ENCODE measurements around the gene PHF23.

The PHF23 gene

DNA sequence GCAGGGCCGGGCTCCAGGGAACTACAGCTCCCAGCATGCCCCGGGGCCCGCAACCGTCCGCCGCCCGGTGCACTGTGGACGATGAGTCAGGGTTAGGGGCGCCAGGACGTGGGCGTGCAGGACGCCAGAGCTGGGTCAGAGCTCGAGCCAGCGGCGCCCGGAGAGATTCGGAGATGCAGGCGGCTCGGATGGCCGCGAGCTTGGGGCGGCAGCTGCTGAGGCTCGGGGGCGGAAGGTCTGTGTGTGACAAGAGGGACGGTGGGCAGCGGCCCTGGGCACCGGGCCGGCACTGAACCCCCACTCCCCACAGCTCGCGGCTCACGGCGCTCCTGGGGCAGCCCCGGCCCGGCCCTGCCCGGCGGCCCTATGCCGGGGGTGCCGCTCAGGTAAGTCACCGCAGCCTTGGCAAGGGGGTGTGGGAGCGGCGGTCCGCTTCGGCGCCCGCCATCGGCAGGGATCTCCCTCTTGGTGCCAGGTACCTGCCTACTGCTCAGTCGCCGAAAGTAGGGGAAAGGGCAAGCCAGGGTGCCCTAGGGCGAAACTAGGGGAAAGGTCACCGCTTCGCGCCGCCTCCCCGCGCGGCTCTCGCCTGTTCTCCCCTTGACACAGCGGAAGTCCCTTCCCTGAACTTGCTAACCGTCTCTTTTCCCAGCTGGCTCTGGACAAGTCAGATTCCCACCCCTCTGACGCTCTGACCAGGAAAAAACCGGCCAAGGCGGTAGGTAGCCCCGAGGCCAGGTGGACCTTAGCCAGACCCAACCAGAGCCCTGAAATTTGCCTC lies 19.3 kb downstream of the PHF23 start, which contains the start of the genes ACADVL and DLG4:
Gene ACADVL (plus strand): TSS at position 127 of the 781 bp plus-strand sequence. CDS start 47 bp downstream, at position 174.
Gene DLG4 (minus strand): TSS at position 25 of the 781 bp plus-strand sequence.
- DNase-seq (ENCODE audit: low read depth) = peak; percentile 67

DNA sequence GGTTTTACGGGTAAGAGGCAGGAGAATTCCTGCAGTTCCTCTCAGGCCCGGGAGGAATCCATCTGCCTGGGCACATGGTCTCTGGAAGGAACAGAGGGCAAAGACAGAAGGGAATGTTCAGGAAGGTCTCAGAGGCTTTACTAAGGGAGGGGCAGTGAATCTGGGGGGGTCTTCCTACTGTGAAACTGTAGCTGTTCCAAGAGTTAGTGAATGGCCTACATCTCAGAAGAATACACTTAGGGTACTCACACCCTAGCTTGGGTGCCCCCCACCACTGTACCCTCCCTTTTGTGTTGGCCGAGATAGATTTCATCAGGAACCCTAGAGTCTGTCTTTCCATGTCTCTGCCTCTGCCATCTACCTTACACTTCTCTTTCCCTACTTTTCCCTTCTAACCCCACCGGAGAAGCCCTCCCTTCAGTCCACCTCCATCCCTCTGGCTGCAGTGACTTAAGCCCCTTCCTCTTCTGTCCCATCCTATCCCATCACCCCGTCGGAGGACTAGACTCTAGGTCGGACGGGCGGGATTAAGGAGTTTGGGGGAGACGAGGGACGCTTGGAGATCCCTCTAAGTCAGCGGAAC lies 19.9 kb downstream of the PHF23 start:
- DNase-seq (ENCODE audit: low read depth) = no peak

DNA sequence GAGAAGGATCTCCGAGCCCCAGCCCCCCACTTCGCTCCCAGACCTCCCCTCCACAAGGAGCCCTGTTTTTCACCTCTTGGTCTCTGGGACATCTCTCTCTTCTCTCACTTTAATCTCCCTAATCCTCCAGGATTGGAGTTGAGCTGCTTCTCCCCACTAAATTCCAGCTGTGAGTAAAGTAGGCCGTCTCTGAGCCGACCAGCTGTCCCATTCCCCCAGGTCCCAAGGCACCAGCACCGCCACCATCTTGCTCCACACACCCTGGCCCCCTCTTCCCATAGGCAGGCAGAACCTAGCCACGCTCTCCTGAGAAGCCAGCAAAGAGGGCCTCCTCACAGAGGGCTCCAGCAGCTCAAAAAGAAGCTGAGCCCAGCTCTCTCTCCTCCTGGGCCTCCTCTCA lies 20.5 kb downstream of the PHF23 start:
- no peak for DNase-seq (ENCODE audit: low read depth)

DNA sequence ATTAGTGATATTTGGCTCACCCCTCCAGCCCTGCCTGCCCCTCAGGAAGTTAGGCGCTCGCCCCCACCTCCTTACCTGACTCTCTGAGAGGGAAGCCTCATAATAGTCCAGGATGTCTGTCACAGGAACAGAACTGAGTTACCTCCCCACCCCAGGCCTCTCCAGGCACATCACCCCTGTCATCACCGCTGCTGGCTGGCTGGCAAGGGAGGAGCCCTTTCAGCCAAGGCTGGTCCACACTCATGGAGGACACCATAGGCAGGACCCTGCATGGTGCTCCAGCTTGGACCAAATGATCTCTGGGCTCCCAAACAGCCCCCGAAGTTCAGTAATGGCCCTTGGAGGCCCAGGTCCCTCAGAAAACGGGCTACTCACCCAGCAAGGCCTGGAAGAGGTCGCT lies 21.1 kb downstream of the PHF23 start:
- DNase-seq (ENCODE audit: low read depth) = no peak

DNA sequence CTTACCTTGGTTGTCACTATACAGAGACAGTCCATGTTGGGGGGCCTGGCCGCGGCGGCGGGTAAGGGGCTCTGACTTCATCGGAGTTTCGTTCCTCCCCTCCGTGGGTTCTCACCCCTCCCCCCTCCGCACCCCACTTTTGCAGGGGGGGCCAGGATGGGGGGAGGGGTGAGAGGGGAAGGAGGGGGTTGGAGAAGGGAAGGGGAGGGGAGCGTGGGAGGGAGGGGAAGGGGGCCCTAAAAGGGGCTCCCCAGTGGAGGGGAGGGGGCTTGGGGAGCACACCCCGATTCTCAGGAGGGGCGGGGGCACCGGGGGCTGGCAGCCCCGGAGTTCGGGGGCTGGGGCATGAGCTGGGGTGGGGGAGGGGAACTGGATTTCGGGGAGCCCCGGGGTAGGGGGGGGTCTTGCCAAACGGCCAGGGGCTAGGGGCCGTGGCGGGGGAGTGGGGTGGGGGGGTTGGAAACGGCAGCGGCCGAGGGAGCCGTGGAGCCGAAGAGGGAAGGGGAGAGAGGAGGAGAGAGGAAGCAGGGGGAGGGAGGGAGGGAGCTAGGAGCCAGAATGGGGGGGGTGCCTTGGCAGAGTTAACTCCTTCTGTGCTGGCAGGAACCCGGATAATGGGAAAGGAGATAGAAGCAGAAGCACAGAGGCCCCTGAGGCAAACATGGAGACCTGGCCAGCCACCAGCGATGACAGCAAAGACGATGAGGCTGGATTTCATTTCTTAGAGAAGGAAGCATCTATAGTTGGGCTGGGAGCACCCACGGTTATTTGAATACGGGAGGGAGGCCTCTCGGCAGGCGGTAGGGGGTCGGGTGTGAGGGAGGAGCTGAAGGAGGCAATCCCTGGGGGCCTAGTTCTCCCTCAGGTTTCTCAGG lies 21.9 kb downstream of the PHF23 start:
- no peak for DNase-seq (ENCODE audit: low read depth)

DNA sequence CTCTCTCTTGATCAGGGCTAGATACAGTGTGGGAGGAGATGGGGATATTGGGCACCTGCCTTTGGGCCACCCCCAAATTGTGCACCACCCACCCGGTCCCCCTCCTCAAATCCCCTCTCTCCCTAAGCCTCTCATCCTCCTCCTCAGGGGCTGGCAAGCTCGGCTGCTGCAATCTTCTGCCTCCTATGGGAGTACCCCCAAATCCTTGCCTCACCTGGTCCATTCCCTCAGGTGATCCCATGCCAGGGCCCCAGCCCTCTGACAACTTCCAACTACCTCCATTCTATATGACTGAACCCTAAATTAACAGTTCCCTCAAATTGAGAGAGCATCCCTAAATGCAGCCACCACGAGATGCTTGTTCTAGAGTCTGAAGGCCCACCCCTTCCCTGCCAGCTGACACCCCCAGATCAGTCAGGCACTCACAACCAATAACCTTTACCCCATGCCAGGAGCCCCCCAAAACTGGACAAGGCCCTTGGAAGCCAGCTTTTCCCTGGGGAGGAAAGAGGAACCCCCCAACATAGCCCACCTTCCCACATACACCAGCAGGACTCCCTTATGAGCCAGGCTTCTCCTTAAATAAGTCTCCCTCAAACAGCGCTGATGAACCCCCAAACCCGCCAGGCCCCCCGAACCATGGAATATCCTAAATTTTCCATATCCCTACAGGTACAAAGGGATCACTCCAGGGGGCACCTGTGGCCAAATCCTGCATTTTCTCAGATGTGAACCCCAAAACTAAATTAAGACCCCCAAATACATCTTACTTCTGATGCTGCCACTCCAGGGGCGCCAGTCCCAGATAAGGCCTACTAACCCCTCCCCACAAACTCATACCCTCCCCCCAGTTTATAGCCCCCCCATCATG lies 22.8 kb downstream of the PHF23 start:
- no peak for DNase-seq (ENCODE audit: low read depth)

DNA sequence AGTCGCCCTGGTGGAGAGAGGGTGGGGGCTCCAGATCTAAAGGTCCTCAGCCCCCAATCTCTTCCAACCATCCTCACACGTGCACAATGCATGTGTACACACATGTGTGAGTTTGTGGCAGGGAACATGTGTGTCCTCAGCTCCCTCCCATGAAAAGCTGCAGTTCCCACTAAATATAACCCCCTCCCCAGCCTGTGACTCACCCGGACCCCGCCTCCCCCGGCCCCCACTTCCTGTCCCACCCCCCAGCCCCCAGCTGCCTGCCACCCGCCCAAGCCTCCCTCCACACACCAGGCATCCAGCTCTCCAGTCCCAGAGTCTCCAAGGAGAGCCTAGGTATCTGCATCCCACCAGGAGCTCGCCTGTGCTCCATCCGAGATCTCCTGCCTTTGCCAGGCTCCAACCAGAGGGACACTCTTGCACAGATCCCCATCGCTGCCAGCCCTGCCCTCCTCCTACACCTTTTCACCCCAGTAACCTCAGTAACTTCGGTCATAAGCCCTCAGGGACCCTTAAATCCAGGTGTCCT lies 23.5 kb downstream of the PHF23 start:
- DNase-seq (ENCODE audit: low read depth) = no peak

DNA sequence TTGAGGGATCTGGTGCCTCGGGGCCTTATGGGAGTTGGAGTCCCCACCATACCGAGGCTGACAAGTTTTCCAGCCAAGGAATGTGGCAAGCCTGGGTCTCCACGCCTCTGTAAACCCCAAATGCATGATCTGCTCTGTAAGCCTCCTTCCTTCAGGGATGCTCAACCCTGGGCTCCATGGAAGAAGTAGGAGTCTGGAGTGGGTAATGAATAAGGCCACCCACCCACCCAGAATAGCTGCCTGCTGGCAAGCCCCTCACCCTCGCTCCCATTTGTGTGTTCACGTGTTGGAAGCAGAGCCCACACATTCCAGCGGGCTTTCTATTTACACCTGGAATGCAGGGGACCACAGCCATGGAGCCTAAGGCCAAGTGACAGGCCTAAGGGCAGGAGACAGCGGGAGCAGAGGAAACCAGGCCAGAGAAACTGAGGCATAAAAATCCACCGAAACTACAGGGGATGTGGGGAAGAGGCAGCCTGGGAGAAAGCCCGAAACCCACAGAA lies 24.1 kb downstream of the PHF23 start:
- DNase-seq (ENCODE audit: low read depth) = no peak

DNA sequence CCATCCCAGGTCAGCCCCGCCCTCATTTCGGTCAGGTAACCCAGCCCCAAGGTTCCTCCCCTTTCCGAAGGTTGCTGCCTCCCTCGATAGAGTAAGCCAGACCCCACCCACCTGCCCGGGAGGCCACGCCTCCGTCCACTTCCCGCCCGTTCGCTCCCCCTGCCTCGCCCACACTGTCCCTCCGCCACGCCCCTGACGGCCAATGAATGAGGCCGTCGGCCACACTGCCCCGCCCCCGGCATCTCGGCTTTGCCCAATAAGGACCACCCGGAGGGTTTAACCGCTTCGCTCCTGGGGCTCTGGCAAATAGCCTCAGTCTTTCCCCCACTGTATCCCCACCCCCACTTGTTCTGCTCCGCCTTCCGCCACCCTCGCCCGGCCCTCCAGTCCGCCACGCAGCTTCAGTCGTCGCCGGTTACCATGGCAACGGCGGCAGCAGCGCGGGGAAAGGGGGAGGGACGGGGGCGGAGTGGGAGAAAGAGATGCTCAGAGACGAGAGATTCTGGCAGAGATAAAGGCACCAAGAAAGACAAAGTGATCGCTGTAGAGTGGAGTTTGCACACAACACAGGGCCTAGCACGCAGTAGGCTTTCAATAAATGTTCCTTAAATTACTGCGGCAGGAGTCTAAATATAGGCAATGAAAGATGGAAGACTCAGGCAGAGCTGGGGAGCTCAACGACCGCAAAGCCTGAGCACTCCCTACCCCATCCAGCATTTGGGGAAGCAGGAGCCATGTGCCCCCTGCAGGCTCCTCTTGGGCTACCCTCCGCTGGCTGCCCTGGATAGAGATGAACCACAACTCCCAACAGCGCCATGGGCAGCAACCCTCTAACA lies 24.7 kb downstream of the PHF23 start:
- peak; percentile 98 for DNase-seq (ENCODE audit: low read depth)

DNA sequence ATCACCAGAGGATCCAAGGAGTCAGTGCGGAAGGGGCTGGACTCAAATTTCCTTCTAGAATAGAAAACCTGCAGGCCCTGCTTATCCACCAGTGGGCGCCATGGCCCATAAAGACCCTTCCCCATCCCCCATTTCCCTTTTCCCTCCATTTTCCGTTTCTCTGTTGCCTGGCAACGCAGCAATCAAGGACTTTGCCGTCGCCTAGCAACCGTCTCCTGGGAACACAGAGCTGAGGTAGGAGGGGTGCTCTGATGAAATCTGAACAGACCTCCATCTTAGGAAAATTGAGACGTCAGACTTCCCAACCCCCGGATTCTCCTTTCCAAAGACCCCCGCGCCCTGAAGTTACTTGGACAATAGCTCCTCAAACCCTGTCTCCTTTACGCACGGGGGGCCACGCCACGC lies 25.4 kb downstream of the PHF23 start:
- no peak for DNase-seq (ENCODE audit: low read depth)

DNA sequence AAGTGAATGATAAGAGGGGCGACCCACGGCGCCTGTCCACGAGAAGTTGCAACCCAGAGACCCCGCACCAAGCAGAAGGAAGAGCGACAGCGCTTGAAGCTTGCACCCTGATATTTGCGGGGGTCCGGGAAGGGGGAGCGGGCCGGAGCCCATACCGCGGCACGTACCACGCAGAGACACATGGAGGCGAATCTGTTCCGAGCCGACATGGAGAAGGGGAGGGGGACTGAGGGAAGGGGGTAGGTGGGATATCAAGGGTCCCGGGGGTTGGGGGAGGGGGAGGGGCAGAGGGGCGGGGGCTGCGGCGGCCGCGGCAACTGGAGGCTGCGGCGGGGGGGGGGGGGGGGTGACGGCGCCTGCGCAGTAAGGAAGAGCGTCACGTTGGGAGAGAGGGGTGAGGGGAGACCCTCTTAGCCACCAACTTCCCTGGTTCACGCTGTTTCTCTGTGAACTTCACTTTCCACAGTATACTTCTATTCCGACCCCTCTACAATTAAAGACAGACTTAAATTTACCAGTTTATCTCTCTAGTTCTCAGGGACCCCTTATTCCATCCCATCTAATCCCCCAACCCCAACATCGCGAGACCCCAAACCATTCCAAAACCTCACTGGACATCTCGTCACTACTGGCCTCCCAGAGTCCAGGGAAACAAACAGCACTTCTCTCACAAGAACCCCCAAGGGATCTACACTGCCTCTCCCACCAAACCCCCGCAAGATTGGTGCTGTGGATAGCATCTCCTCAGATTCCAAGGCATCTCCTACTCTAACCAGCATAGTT lies 27.6 kb downstream of the PHF23 start:
- no peak for DNase-seq (ENCODE audit: low read depth)

DNA sequence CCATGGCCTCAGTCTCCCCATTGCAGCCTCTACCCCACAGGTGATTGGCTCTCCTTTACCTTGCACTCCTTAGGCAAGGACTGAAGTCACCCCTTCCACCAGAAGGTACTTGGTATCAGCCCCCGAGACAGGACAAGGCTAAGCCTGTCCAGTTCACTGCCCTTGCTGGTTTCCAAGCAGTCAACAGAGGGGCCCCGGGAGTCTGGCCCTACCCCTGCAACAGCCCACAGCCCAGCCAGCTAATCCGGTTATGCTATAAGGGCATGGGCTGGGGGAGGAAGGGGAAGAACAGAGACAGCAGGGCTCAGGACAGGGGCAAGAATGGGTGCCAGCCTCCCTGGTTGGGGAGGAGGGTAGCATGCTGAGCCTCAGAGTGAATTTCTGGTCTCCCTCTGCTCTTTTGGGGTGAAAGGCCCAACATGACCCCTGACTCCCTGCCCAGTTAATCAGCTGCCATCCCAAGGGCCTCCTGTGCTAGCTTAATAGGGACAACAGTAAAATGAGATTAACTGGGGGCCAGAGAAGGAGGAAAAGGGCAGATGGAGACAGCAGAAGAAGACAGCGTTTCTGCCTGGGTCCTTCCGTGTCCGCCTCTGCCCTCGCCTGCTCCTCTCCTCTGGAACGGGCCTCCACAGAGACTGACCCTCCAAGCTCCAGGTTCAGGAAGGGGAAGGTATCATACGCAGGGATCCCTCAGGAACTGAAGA lies 30.4 kb downstream of the PHF23 start:
- DNase-seq (ENCODE audit: low read depth) = no peak

DNA sequence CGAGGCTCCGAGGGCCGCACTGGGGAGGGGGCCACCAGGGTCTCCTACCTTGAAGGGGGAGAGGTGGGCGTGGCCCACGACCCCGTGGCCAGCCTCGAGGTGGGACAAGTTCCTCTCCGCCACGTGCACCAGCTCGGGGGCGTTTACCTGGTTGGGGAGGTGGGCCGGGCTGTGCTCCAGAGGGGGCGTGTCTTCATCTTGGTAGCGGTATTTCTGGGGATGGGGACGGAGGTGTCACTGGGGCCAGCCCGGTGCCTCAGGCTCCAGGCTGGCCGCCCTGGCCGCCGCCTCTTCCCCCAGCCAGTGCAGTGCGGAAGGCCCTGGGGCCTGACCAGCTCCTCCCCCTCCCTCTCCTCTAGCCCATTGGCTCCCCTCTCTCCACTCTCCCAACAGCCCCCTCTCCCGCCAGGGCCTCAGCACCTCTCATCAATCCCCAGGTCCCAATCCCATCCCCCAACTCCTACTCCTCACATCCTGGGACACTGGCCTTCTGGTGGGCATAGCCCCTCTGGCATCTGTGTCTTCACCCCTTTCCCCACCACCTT lies 31.2 kb downstream of the PHF23 start:
- DNase-seq (ENCODE audit: low read depth) = no peak

DNA sequence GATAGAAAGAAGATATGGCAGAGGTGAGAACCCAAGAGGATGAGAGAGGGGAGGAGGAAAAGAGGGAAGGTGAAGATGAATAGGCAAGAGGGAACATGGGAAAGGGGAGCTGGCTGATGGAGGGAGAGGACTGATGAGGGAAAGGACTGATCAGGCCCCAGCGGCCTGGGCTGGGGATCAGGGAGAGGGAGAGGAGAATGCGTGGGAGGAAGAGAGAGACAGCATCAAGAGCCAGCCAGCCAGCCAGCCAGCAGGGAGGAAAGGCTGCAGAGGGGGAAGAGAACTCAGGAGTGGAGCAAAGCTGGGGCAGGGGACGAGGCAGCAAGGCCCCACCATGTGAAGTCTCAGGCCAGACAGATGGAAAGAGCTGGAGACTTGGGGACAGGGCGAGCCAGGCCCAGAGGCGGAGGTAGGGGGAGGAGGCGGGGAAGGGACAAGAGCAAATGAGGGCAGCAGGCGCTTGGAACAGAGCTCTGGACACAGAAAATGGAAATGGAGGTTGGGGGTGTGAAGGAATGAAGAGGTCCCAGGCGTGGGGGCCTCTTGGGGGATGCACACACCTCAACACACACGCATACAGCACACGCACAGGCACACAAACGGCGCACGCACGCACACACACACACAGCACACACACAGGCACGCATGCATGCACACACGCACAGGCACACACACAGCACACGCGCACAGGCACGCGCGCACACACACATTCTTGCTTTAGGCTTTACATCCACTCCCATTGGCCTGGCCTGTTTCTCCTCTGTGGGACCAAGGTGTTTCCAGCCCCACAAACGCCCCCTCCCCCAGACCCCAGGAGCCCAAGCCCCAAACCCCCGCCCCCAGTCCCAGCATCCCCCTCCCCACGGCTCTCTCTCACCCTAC lies 31.9 kb downstream of the PHF23 start:
- no peak for DNase-seq (ENCODE audit: low read depth)

DNA sequence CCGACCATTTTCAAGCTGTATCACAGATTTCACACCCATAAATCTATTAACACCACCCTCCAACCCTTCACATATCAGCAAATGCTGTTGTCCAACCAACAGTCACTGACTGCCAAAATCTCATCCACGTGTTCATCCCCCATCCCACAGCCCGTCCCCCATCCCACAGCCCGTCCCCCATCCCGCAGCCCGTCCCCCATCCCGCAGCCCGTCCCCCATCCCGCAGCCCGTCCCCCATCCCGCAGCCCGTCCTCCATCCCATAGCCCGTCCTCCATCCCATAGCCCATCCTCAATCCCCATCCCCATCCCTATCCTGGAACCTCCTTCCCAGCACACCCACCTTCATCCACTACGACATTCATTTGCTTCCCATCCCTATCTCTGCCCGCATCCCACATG lies 33.7 kb downstream of the PHF23 start:
- DNase-seq (ENCODE audit: low read depth) = no peak

DNA sequence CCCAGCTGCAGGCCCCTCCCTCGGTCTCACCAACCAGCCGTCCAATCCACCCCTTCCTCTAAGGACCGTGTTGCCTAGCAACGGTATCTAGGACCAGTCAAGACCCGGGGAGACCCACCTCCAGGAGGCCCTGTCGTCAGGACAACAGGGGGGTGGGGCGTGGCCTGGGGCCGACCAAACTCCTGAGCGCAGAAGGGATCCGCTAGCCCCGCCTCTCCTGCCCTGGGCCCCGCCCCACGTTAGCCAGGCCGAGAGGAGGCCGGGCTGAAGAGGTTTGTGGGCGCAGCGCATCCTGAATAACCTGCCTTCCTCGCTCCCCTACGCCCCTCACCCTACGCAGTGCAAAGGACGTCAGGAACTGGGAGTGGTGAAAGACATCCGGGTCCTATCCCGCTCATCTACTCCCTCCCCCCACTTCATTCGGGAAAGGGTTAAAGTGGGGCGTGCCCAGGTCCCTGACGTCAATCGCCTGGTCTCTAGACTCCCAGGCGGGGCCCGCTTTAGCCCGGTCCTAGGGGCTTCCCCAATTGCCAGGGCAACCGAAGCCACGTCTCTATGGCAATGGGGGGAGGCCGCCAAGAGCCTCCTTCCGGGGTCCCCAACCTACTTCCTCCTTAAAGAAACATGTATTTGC lies 34.3 kb downstream of the PHF23 start:
- peak; percentile 85 for DNase-seq (ENCODE audit: low read depth)

DNA sequence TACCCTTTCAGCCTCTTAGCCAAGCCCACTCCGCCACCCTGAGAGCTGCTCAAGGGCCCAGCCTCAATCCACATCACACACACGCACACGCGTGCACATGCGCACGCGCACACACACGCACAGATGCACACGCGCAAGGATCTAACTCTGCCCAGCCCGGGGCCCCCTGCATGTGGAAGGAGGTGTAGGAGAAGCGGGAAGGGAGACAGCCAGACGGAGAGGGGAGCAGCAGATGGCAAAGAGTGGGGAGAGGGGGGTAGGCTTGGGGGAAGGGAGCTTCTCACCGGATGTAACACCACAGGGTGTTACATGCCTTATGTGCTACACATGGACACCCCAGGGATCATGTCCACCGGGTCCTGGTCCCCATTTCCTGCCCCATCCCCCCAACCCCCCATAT lies 34.9 kb downstream of the PHF23 start:
- DNase-seq (ENCODE audit: low read depth) = no peak

Data from stimulated activated CD8-positive, alpha-beta memory T cell treated with anti-CD3 and anti-CD28 coated beads, Interleukin-12 subunit alpha, Interleukin-12 subunit beta, amount 100 ng/mL, for 4 hours (primary cell).